AG08395 (cell line): Measurements from ENCODE around the gene UBXN11.
A peak's percentile ranks its signal among the peaks of the same experiment; 100 is the strongest.

Experiments used
- DNase-seq: peaks from one replicate; pipeline ENCODE4 v3.0.0; 2012; ENCODE audit warnings: mixed read lengths, low spot score

UBXN11 gene

DNA sequence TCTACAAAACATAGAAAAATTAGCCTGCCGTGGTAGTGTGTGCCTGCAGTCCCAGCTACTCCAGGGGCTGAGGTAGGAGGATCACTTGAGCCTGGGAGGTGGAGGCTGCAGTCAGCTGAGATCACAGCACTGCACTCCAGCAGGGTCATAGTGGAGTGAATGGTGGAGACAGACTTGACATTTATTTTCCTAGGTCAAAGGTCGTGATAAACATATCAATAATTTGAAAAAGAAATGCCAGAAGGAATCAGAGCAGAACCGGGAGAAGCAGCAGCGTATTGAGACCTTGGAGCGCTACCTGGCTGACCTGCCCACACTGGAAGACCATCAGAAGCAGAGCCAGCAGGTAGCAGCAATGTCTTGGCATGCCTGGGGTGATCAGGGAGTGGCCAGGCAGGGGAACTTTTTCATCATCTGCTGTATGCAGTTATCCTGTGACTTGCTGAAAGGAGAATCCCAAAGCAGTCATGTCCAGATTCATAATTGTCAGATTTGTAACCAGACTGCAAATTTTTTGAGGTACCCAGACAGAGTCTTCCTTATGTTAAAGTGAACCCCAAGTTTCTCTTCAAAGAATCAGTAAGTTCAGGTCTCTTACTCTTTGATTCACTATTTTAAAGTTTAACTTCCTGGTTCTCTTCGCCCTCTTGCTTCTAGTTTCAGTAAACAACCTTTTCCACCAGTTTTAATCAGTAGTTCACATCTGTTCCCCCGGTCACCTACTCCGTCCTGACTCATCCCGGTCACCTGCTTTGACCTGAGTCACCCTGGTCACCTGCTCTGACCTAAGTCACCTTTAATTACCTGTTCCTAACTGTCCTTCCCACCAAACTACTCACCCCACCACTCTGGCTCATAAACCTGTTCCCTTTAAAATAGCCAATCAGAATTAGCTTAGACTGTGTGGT is 37.9 kb downstream of the UBXN11 start:
- no peak for DNase-seq

DNA sequence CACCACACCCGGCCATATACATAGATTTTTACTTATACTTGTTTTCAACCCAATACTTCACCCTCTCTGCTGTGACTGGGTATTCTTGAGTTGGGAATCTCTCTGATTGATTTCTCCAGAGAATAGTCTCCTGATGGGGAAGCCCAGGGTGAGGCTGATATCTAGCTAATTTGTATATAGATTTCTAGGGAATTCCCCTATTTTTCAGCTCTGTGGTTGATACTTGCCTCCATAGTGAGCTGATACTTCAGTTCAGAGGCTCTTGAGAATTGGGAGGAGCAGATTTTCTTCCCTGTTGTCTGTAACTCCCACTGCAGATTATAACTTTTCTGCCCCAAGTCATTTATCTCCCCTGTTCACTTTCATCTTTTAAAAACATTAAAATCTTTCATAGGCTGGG is 41.0 kb downstream of the UBXN11 start:
- no peak for DNase-seq

DNA sequence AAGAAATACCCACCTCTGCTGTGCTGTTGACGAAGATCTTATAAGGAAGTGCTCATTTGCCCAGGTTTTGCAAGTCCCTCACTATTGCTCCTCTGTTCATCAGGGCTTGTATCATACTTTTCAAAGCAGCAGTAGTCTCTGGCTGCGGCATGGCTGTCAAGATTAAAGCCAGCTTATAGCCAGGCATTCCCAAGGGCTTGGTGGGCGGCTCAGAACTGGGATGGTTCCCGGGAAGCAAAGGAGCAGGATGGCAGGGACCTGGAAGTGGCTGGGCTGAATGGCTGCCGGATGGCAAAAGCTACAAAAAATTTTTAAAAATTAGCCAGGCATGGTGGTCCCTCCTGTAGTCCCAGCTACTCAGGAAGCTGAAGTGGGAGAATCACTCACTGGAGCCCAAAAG is 43.2 kb downstream of the UBXN11 start:
- no peak for DNase-seq

DNA sequence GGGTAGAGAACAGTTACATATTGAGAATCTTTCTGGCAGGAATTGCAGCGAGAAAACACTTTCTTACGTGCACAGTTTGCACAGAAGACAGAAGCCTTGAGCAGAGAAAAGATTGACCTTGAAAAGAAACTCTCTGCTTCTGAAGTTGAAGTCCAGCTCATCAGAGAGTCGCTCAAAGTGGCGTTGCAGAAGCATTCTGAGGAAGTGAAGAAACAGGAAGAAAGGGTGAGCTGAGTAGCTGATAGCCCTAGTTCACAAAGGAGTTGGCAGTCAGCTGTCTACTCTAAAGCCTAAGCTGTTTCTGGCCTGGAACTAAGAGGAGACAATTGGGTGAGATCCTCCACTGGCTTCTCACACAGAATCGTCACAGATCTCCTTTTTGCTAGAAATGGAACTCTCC is 46.9 kb downstream of the UBXN11 start:
- no peak for DNase-seq

DNA sequence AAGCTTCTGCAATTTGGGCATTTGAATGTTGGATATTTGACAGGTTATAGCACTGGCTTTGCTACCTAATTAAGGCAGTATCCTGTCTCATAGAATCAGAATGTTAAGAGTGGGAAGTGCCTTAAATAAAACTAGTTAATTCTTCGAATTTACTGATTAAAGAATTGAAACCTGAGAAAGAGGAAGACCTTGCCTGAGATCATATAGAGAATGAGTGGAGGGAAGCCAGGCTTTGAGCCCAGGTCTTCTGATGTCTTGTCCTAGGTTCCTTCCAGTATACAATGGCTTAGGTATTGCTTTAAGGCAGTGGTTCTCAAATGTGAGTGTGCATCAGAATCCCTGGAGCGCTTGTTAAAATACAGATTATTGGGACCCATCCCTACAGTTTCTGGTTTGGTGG is 47.4 kb downstream of the UBXN11 start:
- no peak for DNase-seq

DNA sequence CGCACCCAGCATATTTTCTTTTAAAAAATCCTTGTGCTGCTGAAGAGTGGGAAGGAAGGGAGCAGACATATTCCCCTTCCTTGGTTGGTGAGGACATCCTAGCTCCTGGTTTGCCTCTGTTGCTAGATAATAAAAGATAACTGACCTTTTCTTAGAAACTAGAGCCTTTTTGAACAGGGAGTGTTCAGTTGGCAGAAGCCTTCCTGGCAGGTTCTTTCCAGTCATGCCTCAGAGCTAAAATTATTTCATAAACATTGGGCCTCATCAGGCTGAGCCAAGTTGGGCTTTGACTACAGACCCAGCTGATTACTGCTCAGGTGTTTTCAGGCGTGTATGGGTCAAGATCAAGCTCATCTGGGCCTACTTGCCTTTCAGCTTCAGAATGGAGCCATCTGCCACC is 49.2 kb downstream of the UBXN11 start:
- DNase-seq, result no peak

DNA sequence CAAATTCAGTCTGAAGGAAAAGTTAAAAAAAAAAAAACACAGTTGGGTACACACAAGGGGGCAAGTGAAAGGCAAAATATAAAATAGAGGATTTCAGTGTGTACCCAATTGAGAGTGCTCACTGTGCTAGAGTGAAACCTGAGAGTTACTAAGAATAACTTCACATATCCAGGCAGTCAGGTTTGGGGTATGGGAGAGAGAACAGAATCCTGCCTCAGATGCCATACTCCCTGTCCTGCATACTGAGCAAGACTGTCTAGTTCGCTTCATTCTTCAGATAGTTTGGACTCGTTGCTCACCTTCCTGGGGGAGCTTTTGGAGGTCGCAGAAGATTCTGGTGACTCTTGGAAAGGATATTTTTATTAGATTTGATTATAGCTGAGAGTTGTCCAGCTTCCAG is 52.0 kb downstream of the UBXN11 start:
- DNase-seq, result no peak

DNA sequence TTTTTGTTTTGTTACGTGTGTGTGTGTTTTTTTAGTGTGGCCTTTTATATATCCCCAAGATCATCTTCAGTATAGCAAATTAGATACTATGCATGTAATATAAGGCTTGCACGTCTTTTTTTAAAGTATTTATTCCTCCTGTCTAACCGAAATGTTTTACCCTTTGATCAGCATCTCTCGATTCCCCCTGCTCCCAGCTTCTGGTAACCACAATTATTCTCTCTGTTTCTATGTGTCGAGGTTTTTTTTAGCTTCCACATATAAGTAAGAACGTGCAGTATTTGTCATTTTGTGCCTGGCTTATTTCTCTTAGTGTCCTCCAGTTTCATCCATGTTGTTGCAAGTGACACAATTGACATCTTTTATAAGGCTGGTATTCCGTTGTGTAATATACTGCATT is 53.7 kb downstream of the UBXN11 start:
- DNase-seq, result no peak

DNA sequence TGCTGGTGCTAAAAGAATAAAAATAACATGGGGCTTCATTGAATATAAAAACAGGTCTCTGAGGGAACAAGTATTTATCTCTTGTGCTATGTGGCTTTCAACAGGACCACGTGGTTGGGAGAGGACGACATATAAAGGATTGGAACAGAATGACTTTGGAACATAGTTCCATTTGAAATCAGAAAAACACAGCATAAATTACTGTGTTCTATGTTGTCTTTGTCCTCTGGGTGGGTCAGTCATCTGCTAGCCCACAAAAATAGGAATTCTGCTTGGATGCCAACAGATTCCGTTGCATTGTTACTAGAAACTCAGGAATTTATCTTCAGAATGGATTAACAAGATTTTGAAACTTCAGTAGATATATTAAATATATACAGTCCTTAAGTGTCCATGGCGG is 66.5 kb downstream of the UBXN11 start:
- peak; percentile 36 for DNase-seq

DNA sequence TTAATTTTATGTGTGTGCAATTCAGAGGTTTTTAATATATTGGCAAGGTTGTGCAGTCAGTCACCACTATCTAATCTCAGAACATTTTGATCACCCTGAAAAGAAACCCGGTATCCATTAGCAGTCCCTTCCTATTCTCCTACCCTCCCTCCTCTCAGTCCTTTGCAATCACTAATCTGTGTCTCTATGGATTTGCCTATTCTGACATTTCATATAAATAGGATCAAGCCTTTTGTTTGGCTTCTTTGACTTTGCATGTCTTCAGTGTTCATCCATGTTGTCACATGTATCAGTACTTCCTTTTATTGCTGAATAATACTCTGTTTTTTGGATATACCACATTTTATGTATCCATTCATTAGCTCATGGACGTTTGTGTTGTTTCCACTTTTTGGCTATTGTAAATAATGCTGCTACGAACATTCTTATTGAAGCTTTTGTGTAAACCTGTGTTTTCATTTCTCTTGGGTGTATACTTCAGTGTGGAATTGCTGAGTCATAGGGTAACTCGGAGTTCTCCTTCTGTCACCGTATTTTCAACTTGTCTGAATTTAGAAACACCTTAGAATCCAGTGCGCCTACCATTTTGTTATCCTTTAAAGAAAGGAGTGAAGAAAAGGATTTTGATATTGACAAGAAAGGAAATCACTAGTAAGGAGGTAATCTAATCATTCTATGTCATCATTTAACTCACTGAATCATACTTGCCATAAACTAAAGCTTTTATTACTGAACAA is 69.0 kb downstream of the UBXN11 start:
- DNase-seq, result no peak

DNA sequence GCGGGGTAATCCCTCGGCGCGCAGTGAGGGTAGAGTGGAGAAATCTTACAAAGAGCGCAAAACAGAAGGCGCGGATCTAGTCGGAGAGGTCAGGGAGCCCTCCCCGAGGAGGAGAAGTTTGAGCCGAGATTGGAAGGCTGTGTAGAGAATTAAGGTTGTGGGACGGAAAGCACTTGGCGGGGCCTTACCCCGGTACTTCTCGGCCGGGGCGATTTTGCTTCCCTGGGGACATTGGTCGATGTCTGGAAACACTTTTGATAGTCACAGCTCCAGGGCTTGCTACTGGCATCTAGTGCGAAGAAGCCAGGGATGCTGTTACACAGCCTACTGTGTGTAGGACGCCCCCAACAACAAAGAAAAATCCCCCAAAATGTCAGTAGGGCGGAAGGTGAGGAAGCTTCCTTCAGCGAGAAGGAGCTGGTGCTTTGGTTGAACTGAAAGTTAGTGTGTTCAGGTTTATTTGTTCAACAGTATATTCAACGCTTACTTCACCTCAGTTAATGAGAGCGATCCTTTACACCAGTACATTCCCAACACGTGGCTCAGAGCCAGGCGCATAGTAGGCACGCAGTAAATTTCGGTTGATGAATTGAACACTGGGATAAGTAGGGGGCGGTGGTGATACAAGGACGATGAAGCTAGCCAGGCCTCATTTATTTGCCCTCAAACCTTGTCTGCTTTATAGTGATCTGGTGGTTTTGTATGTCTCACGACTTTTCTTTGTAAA is 71.6 kb downstream of the UBXN11 start:
- DNase-seq, result peak; percentile 18

DNA sequence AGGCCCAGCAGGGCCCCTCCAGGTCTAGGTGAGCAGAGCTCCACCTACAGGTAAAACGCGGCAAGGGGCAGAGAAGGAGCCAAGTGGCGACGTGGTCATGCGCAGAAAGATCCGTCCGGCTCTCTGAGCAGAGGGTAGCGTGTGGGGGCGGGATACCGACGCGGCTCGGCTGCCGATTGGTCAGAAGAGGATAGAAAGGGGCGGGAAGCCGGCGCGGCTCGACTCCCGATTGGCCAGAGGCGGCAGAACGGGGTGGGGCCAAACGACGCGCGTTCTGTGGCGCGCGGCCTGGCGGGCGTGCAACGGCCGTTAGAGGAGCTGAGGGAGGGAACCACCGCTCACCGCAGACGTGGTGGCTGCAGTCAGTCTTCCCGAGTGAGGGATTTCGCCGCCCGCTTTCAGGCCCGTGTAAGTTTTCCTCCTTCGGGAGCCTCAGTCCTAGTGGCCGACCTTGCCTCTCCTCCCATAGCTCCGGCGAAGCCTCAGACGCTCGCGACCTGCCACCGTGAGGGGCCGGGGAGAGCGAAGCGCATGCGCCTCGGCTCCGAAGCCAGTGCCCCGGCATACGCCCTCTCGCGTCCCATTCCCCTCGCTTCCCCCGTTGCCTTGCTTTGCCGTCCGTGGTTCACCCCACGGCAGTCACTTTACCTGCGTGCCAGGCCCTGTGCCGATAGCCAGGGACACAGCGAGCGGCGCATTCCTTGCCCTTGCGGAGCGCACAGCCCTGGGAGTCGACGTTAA is 72.4 kb downstream of the UBXN11 start, which contains the start of gene CEP85:
Gene CEP85, plus strand, starts transcription at position 298 of the 741 bp plus-strand sequence. CDS start 5,584 bp downstream, outside the sequence.
- DNase-seq, result peak; percentile 100
